PC-9 (cell line): ENCODE measurements around the gene HNRNPU. TPM values are rescaled to one million over a fixed set of nuclear protein-coding genes. Genes with fewer than 3 reads are reported as not detected.

ENCODE experiments used
- BruUV-seq: library from RNA; stranded (reverse); fragments of 400-500 nt; replicated peaks from 2 replicates; lab custom pipeline; 2021; lab: Mats Ljungman, UMichigan
- CTCF ChIA-PET: fragments of 300-600 bp; sonication (Branson Sonifier 250); formaldehyde crosslinking; loops from one replicate; lab custom pipeline; 2022; ENCODE audit warnings: antibody characterized with exemption; lab: Charles Lee
- POLR2A ChIA-PET: fragments of 300-600 bp; sonication (Branson Sonifier 250); formaldehyde crosslinking; loops from one replicate; lab custom pipeline; 2022; ENCODE audit warnings: antibody characterized with exemption; ENCODE audit not compliant: unreplicated experiment; lab: Charles Lee
- DNase-seq, 2 experiments: peaks; one replicate each; pipeline versions ENCODE4 v3.0.0 to v3.0.0-alpha.2; 2015 to 2022; ENCODE audit warnings: mixed read lengths in 1 of 2
- H2AFZ ChIP-seq: fragments of 200-600 bp; sonication (generic); 2 replicates; pipeline ENCODE4 v1.8.1; 2017; ENCODE audit warnings: antibody characterized with exemption
- H3F3A ChIP-seq: fragments of 200-600 bp; sonication (generic); 2 replicates; pipeline ENCODE4 v1.8.1; 2017; ENCODE audit warnings: antibody characterized with exemption, mild to moderate bottlenecking, low read depth; ENCODE audit not compliant: insufficient read depth
- H3K27ac ChIP-seq: fragments of 200-600 bp; sonication (generic); 2 replicates; pipeline ENCODE4 v1.6.1; 2016; ENCODE audit warnings: mixed run types
- H3K27me3 ChIP-seq: fragments of 200-600 bp; sonication (generic); 2 replicates; pipeline ENCODE4 v1.6.1; 2016; ENCODE audit warnings: low read depth, mixed run types; ENCODE audit not compliant: insufficient read depth
- H3K36me3 ChIP-seq: fragments of 200-600 bp; sonication (generic); 2 replicates; pipeline ENCODE4 v1.6.1; 2016; ENCODE audit warnings: low read depth, mixed run types
- H3K4me1 ChIP-seq: fragments of 200-600 bp; sonication (generic); replicated peaks from 2 replicates; pipeline ENCODE4 v1.6.1; 2016; ENCODE audit warnings: mixed run types; ENCODE audit not compliant: insufficient read depth
- H3K4me2 ChIP-seq: fragments of 200-600 bp; sonication (generic); 2 replicates; pipeline ENCODE4 v1.6.1; 2017; ENCODE audit warnings: mixed run types
- H3K4me3 ChIP-seq: fragments of 200-600 bp; sonication (generic); 2 replicates; pipeline ENCODE4 v1.6.1; 2016; ENCODE audit warnings: mixed run types
- H3K79me2 ChIP-seq: fragments of 200-600 bp; sonication (generic); 2 replicates; pipeline ENCODE4 v1.6.1; 2017; ENCODE audit warnings: low read depth, mixed run types
- H3K9me2 ChIP-seq: fragments of 200-600 bp; sonication (generic); 2 replicates; pipeline ENCODE4 v1.8.1; 2017; ENCODE audit warnings: mild to moderate bottlenecking; ENCODE audit not compliant: insufficient read depth
- H3K9me3 ChIP-seq: fragments of 200-600 bp; sonication (generic); 2 replicates; pipeline ENCODE4 v1.8.1; 2016; ENCODE audit warnings: low read depth; ENCODE audit not compliant: insufficient read depth
- H4K20me1 ChIP-seq: fragments of 200-600 bp; sonication (generic); 2 replicates; pipeline ENCODE4 v1.8.1; 2017; ENCODE audit not compliant: insufficient read depth
- CTCF ChIP-seq: fragments of 200-600 bp; sonication (generic); conservative IDR thresholded peaks from 2 replicates; pipeline ENCODE4 v1.6.1; 2017; ENCODE audit warnings: mixed run types, antibody characterized with exemption, mild to moderate bottlenecking, moderate library complexity
- EZH2 ChIP-seq: fragments of 200-600 bp; sonication (generic); IDR thresholded peaks from 2 replicates; pipeline ENCODE4 v1.8.0; 2017; ENCODE audit warnings: antibody characterized with exemption, low read depth
- intact Hi-C: fragments of 100-400 bp; cut with micrococcal nuclease; formaldehyde crosslinking; loops from one replicate; pipeline ENCODE4 v1.10.0; 2022; ENCODE audit not compliant: unreplicated experiment
- total RNA-seq: library from RNA; stranded (reverse); gene quantifications from 2 replicates; pipeline ENCODE4 v1.2.3, GENCODE V29; 2021

HNRNPU gene
- total RNA-seq, 1 experiment from 2014 or later, result 376 TPM

GRCh38 chr1:244850896-244851295 is 13.4 kb downstream of the HNRNPU start:
- H3K4me3 ChIP-seq, result no peak overlapping the region
- no TSS peak for BruUV-seq
- peaks cover 46% of the 10 kb centered on the region for H3K79me2 ChIP-seq
- no peak for DNase-seq
- H3K27me3 ChIP-seq, result no peaks in the 10 kb centered on the region
- H4K20me1 ChIP-seq, result peaks cover 50% of the 10 kb centered on the region
- ChIA-PET POLR2A (interaction anchor here (0.5 to 0.7 kb wide), 2 partner anchors 9 to 13 kb away, joined by 3 to 6 read pairs; partner anchors contain the start of gene HNRNPU), CTCF (no interaction called here)
- no peaks in the 10 kb centered on the region for H3K4me1 ChIP-seq
- peaks cover 89% of the 10 kb centered on the region for H3F3A ChIP-seq
- no peak overlapping the region for H3K4me2 ChIP-seq
- intact Hi-C loops, result no loop called here
- peaks cover 69% of the 10 kb centered on the region for H3K36me3 ChIP-seq
- H3K9me2 ChIP-seq, result no peaks in the 10 kb centered on the region
- H3K9me3 ChIP-seq, result no peaks in the 10 kb centered on the region
- no peak for TF ChIP-seq CTCF
- TF ChIP-seq EZH2, result no peak
- no peak overlapping the region for H2AFZ ChIP-seq
- no peak overlapping the region for H3K27ac ChIP-seq

- H3K9me2 ChIP-seq, result no peaks in the 10 kb centered on the region
- no peak for DNase-seq
- intact Hi-C loops, result no loop called here
- no peaks in the 10 kb centered on the region for H3K4me1 ChIP-seq
- TF ChIP-seq EZH2, result no peak
- no peak for TF ChIP-seq CTCF
- H3K27me3 ChIP-seq, result no peaks in the 10 kb centered on the region
- H3K9me3 ChIP-seq, result no peaks in the 10 kb centered on the region
- peaks cover 44% of the 10 kb centered on the region for H4K20me1 ChIP-seq
- H3K27ac ChIP-seq, result no peak overlapping the region
- no peak overlapping the region for H3K4me3 ChIP-seq
- ChIA-PET CTCF (no interaction called here), POLR2A (interaction anchor here (0.6 to 0.7 kb wide), 2 partner anchors 9 to 11 kb away, joined by 4 to 6 read pairs; no protein-coding TSS in a partner anchor)
- H3K4me2 ChIP-seq, result no peak overlapping the region
- H3F3A ChIP-seq, result peaks cover 88% of the 10 kb centered on the region
- no TSS peak for BruUV-seq
- H3K79me2 ChIP-seq, result peaks cover 41% of the 10 kb centered on the region
- no peak overlapping the region for H2AFZ ChIP-seq
- H3K36me3 ChIP-seq, result peaks cover 69% of the 10 kb centered on the region
Measured at GRCh38 chr1:244850099-244850852, 14.1 kb downstream of the HNRNPU start.

- H3F3A ChIP-seq, result peaks cover 91% of the 10 kb centered on the region
- no peak overlapping the region for H2AFZ ChIP-seq
- peaks cover 34% of the 10 kb centered on the region for H3K79me2 ChIP-seq
- intact Hi-C loops, result no loop called here
- H3K27ac ChIP-seq, result no peak overlapping the region
- H3K9me2 ChIP-seq, result no peaks in the 10 kb centered on the region
- POLR2A ChIA-PET, result interaction anchor here (0.6 kb wide), 1 partner anchor 10 kb away, joined by 4 read pairs; no protein-coding TSS in a partner anchor
- no peak overlapping the region for H3K4me2 ChIP-seq
- no peaks in the 10 kb centered on the region for H3K27me3 ChIP-seq
- no peak overlapping the region for H3K4me3 ChIP-seq
- no peak for TF ChIP-seq EZH2
- no peak for TF ChIP-seq CTCF
- peaks cover 39% of the 10 kb centered on the region for H4K20me1 ChIP-seq
- BruUV-seq, result no TSS peak
- CTCF ChIA-PET, result no interaction called here
- no peak for DNase-seq
- H3K36me3 ChIP-seq, result peaks cover 68% of the 10 kb centered on the region
- no peaks in the 10 kb centered on the region for H3K9me3 ChIP-seq
- no peaks in the 10 kb centered on the region for H3K4me1 ChIP-seq
Measured at GRCh38 chr1:244849189-244849866, 15.0 kb downstream of the HNRNPU start.
